NCI-H774 (cell line): ENCODE measurements around the gene ITPR2.
A peak's percentile ranks its signal among the peaks of the same experiment; 100 is the strongest.
"Not testable (repeated sequence)": the region's sequence is repeated elsewhere in the genome, so short reads cannot be mapped to it uniquely, and the experiment has no call there.

Experiments used
- DNase-seq: peaks from one replicate; lab custom pipeline; 2025; lab: John Stamatoyannopoulos, UW

The ITPR2 gene

GRCh38 chr12:26622601-26623000 is 210.4 kb downstream of the ITPR2 start:
- DNase-seq: no peak

DNA sequence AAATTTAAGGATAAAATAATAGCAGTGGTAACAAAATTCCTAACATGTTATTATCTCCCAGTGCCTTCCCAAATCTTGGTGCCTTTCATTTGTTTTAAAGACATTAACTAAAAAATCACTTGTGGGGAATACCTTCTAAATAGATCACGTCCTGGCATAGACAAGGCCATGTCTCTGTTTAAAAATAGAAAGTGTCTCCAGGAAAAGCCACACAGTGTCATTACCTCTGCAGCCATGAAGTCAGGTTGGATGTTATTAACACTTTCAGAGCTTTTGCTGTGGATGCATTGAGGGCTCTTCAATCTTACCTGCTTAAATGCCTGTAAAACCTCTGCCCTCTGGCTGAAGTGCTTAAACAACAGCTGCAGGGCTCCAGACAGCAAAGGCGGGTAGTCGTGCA is 211.1 kb downstream of the ITPR2 start:
- peak; percentile 41 for DNase-seq

DNA sequence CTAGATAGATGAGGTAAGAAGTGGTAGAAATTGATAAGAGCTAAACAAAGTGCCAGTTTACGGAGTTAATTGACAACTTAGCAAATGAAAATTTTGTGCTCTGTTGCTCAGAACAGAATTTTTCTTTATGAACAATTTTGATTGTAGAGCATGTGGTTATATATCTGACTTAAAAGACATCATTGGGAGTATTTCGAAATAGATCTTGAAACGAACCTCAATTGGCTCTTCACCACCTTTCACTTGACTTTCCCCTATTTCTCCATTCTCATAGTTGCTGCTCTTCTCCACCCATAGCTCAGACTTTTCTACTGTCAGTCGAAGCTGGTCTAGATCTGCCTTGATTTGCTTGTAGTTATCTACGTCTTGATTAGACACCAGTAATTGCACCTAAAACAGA is 212.1 kb downstream of the ITPR2 start:
- DNase-seq: no peak

GRCh38 chr12:26617513-26617912 is 215.5 kb downstream of the ITPR2 start:
- DNase-seq: no peak

DNA sequence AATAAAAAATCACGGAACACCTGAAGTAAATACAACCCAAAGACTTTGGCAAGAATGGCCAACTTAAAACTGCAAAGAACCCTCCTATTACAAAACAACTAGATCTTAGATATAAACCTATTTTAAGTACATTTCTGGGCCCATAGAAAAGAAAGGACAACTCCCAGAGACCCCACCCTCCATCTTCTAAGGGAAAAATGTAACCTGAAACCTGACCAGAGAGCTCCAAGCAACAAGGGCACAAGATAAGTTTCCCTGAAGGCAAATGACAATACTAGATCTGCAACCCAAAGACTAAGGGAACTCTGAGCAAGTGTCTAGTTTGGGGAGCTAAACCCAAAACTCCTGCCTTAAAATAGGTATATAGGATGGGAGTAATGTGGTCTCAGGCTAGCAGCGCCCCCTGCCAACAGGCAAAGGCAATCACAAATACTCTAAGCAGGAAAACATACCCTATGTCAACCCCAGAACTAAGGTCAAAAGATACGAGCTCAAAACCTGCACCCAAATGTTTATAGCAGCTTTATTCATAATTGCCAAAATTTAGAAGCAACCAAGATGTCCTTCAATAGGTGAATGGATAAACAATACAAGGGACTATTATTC is 218.9 kb downstream of the ITPR2 start:
- DNase-seq: peak; percentile 11

- no peak for DNase-seq
Measured at GRCh38 chr12:26612203-26612602, 220.8 kb downstream of the ITPR2 start.

- no peak for DNase-seq
Measured at GRCh38 chr12:26611598-26611997, 221.4 kb downstream of the ITPR2 start.

DNA sequence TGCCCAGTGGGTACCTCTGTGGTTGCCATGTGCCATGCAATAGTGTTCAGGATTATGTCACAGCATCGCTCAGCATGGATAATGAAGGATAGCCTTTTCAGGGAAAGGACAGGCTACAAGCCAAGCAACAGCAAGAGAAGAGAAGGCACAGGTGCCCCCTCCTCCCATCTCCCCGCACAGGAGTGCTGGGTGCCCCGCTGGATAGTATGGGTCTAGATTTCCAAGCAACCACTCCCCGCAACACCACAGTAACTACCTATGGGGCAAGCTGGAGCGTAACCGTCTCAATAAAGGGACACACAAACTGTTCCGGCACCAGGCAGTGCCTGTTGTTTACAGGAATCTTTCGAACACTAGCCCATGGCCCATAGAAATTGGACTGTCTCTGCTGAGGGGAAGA is 222.2 kb downstream of the ITPR2 start:
- DNase-seq: no peak

GRCh38 chr12:26609986-26610385 is 223.0 kb downstream of the ITPR2 start:
- DNase-seq: no peak

GRCh38 chr12:26608706-26609105 is 224.3 kb downstream of the ITPR2 start:
- no peak for DNase-seq

DNA sequence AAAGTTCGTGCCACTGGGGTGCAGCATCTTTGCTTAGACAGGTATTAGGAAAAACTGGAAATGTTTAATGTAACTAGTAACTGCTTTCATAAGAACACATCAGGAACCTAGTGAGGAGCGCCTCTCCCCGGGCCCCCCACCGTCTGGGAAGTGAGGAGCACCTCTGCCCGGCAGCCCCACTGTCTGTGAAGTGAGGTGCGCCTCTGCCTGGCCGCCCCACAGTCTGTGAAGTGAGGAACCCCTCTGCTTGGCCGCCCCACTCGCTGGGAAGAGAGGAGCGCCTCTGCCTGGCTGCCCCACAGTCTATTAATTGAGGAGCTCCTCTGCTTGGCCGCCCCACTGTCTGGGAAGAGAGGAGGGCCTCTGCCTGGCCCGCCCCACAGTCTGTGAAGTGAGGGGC is 224.7 kb downstream of the ITPR2 start:
- no peak for DNase-seq

- no peak for DNase-seq
Measured at GRCh38 chr12:26606911-26607310, 226.1 kb downstream of the ITPR2 start.

GRCh38 chr12:26604813-26605212 is 228.2 kb downstream of the ITPR2 start:
- not testable (repeated sequence) for DNase-seq

DNA sequence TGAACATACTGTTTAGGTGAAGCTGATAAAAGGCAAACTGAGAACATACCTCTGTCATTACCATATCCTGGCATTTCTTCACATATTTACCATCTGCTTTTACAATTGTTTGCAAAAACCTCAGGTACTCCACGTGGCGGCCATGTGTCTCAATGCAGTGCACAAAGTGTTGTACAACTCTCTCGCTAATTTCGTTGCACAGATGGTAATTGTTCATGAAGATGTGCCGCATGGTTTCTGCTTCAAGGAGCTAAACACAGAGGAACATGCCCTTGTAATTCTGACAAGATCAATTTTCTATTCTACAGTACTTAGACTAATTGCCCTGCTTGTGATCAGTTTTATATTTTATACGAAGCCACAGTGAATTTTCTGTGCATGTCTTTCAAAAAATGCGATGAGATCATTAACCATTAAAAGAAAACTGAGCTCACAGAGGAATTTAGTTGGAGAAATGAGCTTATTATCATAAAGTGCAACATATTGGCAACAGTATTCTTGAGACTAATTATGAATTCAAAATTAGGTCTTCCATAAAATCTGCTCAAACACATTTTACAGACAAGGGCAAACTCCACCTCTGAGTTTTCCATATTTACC is 233.8 kb downstream of the ITPR2 start:
- DNase-seq: no peak

GRCh38 chr12:26595806-26596205 is 237.2 kb downstream of the ITPR2 start:
- no peak for DNase-seq

GRCh38 chr12:26580619-26581018 is 252.4 kb downstream of the ITPR2 start:
- DNase-seq: no peak

- DNase-seq: no peak
Measured at GRCh38 chr12:26576266-26576665, 256.7 kb downstream of the ITPR2 start.

GRCh38 chr12:26573225-26573909 is 259.6 kb downstream of the ITPR2 start:
- DNase-seq: no peak

DNA sequence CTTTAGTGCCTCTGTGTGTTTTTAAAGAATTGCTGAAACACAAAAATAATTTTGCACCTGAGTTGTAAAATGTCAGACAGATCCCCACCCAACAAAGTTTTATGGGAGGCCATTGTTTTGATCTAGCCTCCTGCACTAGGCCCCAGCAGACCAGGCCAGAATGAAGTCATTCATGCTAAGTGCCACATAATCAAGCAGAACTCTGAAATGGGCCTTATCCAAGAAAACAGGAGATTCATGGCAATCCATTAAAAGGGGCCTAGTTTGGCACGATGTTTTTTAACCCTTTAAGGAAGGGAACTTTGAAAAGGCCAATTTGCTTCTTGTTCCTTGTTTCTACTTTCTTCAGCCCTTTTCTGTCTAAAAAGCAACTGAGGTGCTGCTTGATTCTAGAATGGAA is 260.9 kb downstream of the ITPR2 start:
- no peak for DNase-seq

- no peak for DNase-seq
Measured at GRCh38 chr12:26571560-26571959, 261.4 kb downstream of the ITPR2 start.

GRCh38 chr12:26567126-26567525 is 265.9 kb downstream of the ITPR2 start:
- DNase-seq: no peak

GRCh38 chr12:26566675-26567074 is 266.3 kb downstream of the ITPR2 start:
- no peak for DNase-seq

DNA sequence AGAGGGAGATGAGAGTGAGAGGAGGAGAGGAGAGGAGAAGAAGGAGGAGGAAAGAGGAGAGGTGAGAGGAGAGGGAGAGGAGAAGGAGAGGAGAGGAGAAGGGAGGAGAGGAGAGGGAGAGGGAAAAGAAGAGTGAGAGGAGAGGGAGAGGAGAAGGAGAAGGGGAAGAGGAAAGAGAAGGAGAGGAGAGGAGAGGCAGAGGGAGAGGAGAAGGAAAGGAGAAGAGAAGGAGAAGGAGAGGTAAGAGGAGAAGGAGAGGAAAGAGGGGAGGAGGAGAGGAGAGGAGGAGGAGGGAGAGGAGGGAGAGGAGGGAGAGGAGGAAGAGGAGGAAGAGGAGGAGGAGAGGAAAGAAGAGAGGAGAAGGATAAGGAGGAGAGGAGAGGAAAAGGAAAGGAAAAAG is 266.8 kb downstream of the ITPR2 start:
- DNase-seq: no peak

DNA sequence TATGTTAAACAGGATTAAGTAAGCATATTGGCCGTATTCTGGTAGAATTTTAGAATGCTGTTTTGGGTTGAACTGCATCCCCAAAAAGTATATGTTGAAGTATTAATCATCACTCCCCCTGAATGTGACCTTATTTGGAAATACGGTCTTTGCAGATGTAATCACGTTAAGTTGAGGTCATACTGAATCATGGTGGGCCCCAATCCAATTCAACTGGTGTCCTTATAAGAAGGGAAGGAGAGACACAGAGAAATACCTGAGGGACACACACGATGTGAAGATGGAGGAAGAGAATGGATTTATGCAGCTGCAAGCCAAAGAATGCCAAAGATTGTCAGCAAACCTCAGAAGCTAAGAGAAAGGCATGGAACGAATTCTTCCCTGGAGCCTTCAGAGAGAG is 268.6 kb downstream of the ITPR2 start:
- DNase-seq: no peak
